ENCODE results near the gene PRG2. TPM values are rescaled to one million over a fixed set of nuclear protein-coding genes. Genes with fewer than 3 reads are reported as not detected.

PRG2 gene
- total and polyA plus RNA-seq, 9 of the 15 experiments (the other 6 are each of a cell fraction or from before 2014, with no cell fraction given) = 1.8 to 78.0 (median 26.6) TPM

DNA sequence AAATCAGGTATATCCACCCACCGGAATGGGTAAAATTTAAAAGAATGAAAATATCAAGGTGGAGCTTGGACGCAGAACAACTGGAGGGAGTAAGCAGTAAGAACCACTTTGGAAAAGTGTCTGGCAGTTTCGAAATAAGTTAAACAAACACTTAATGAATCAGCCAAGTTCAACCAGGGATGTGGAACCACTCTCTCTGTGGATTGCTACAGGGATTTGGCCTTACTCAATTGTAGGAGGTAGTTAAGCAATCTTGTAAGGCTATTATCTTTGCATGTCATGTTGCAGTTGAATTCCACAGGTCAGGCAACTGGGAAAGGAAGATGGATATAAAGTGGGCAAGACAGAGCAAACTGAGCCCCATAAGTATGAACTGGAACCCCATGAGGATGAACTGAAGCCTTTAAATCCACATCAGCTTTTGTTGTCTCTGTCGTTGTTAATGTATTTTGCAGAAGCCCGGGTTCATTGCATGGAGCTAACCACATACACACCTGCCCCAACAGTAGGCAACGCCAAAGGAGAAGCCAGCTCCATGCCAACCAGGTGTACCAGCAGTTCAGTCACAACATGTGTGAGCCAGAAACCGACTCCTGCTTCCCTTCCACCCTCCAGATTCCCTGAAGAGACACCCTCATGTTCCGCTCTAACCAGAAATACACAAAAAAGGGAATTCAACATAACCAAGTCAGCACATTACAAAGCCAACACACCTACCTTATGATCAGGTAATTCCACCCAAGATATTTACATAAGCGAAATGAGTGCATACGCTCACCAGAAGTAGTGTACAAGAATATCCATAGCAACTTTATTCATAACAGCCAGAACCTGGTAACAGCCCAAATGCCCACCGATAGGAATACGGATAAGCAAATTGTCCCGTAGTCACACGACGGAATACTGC is 44.4 kb upstream of the PRG2 start (continued):
- TF ChIP-seq, protein P1, sequence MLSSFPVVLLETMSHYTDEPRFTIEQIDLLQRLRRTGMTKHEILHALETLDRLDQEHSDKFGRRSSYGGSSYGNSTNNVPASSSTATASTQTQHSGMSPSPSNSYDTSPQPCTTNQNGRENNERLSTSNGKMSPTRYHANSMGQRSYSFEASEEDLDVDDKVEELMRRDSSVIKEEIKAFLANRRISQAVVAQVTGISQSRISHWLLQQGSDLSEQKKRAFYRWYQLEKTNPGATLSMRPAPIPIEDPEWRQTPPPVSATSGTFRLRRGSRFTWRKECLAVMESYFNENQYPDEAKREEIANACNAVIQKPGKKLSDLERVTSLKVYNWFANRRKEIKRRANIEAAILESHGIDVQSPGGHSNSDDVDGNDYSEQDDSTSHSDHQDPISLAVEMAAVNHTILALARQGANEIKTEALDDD (IDR thresholded peaks at IDR 0.05) = peak; percentile 51; the same call in 1 of the 2 replicates
- TF ChIP-seq RCOR1 (IDR thresholded peaks at IDR 0.05; ENCODE audit: borderline replicate concordance in 1 of 2, low read depth in 2 of 2, low read length in 2 of 2) = no peak
- peak; percentile 59 for TF ChIP-seq TCF3 (CRISPR knock-in tag; IDR thresholded peaks at IDR 0.05)
- no peak for TF ChIP-seq BRD9 (IDR thresholded peaks at IDR 0.05; ENCODE audit: low read depth, partially characterized antibody)
- TF ChIP-seq ZNF408 (CRISPR knock-in tag; IDR thresholded peaks at IDR 0.05; ENCODE audit: low read depth) = no peak
- TF ChIP-seq HNRNPLL (IDR thresholded peaks at IDR 0.05; ENCODE audit: low read depth, low read length, poor library complexity, severe bottlenecking) = no peak
- TF ChIP-seq ZNF79 (CRISPR knock-in tag; IDR thresholded peaks at IDR 0.05; ENCODE audit: low read depth) = no peak
- TF ChIP-seq, protein P2, sequence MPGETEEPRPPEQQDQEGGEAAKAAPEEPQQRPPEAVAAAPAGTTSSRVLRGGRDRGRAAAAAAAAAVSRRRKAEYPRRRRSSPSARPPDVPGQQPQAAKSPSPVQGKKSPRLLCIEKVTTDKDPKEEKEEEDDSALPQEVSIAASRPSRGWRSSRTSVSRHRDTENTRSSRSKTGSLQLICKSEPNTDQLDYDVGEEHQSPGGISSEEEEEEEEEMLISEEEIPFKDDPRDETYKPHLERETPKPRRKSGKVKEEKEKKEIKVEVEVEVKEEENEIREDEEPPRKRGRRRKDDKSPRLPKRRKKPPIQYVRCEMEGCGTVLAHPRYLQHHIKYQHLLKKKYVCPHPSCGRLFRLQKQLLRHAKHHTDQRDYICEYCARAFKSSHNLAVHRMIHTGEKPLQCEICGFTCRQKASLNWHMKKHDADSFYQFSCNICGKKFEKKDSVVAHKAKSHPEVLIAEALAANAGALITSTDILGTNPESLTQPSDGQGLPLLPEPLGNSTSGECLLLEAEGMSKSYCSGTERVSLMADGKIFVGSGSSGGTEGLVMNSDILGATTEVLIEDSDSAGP (CRISPR knock-in tag; IDR thresholded peaks at IDR 0.05) = no peak
- no peak for TF ChIP-seq NCOA4 (IDR thresholded peaks at IDR 0.05; ENCODE audit: partially characterized antibody)
- TF ChIP-seq RFX7 (CRISPR knock-in tag; IDR thresholded peaks at IDR 0.05) = no peak
- TF ChIP-seq ZNF699 (CRISPR knock-in tag; IDR thresholded peaks at IDR 0.05; ENCODE audit: insufficient replicate concordance) = no peak
- no peak for TF ChIP-seq ZNF445 (CRISPR knock-in tag; IDR thresholded peaks at IDR 0.05; ENCODE audit: low read depth)
- no peak for TF ChIP-seq ZNF589 (CRISPR knock-in tag; IDR thresholded peaks at IDR 0.05; ENCODE audit: low read depth)
- TF ChIP-seq, protein P3, sequence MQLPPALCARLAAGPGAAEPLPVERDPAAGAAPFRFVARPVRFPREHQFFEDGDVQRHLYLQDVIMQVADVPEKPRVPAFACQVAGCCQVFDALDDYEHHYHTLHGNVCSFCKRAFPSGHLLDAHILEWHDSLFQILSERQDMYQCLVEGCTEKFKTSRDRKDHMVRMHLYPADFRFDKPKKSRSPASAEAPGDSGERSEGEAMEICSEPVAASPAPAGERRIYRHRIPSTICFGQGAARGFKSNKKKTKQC (CRISPR knock-in tag; IDR thresholded peaks at IDR 0.05) = no peak
- TF ChIP-seq, protein P4, sequence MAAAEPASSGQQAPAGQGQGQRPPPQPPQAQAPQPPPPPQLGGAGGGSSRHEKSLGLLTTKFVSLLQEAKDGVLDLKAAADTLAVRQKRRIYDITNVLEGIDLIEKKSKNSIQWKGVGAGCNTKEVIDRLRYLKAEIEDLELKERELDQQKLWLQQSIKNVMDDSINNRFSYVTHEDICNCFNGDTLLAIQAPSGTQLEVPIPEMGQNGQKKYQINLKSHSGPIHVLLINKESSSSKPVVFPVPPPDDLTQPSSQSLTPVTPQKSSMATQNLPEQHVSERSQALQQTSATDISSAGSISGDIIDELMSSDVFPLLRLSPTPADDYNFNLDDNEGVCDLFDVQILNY (CRISPR knock-in tag; IDR thresholded peaks at IDR 0.05) = no peak
- no peak for TF ChIP-seq PRMT5 (CRISPR knock-in tag; IDR thresholded peaks at IDR 0.05)
- TF ChIP-seq, protein P5, sequence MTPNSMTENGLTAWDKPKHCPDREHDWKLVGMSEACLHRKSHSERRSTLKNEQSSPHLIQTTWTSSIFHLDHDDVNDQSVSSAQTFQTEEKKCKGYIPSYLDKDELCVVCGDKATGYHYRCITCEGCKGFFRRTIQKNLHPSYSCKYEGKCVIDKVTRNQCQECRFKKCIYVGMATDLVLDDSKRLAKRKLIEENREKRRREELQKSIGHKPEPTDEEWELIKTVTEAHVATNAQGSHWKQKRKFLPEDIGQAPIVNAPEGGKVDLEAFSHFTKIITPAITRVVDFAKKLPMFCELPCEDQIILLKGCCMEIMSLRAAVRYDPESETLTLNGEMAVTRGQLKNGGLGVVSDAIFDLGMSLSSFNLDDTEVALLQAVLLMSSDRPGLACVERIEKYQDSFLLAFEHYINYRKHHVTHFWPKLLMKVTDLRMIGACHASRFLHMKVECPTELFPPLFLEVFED (CRISPR knock-in tag; conservative IDR thresholded peaks at IDR 0.05) = no peak
- TF ChIP-seq ZBED1 (IDR thresholded peaks at IDR 0.05) = no peak
- TF ChIP-seq CBX1 (IDR thresholded peaks at IDR 0.05; ENCODE audit: low read depth) = no peak

All from K562 (cell line).